Gastrocnemius medialis (tissue), 4 donors: ENCODE data around the gene GNB2. TPM values are rescaled to one million over a fixed set of nuclear protein-coding genes. Genes with fewer than 3 reads are reported as not detected.
"Not testable (repeated sequence)": the region's sequence is repeated elsewhere in the genome, so short reads cannot be mapped to it uniquely, and the experiment has no call there.

ENCODE experiments used
- ATAC-seq, 2 donors: fragments of 150-250 bp; one replicate each; pipeline ENCODE4 v1.9.1; 2016
- DNase-seq, 2 donors: peaks; one replicate each; pipeline ENCODE4 v3.0.0-alpha.2; 2019
- H3K27ac ChIP-seq, 4 donors: fragments of 200-600 bp; sonication (generic); 1 replicate in 1 of 4; 2 replicates in 3 of 4; pipeline ENCODE4 v1.5.1; 2016 to 2018; ENCODE audit warnings: mild to moderate bottlenecking in 2 of 4, moderate library complexity in 1 of 4
- H3K27me3 ChIP-seq, 3 donors: fragments of 200-600 bp; sonication (generic) in 2 of 3; 1 replicate in 1 of 3; 2 replicates in 2 of 3; pipeline versions ENCODE4 v1.5.1 to v1.6.0; 2016 to 2019; ENCODE audit warnings: mild to moderate bottlenecking in 1 of 3, moderate library complexity in 1 of 3
- H3K36me3 ChIP-seq, 2 donors: fragments of 200-600 bp; sonication (generic) in 1 of 2; one replicate each; pipeline ENCODE4 v1.5.1; 2017 to 2018
- H3K4me1 ChIP-seq, 2 donors: fragments of 200-600 bp; sonication (generic) in 1 of 2; one replicate each; pipeline ENCODE4 v1.5.1; 2016 to 2017; ENCODE audit warnings: mild to moderate bottlenecking in 2 of 2
- H3K4me3 ChIP-seq, 4 donors: fragments of 200-600 bp; sonication (generic) in 3 of 4; 1 replicate in 1 of 4; 2 replicates in 3 of 4; pipeline ENCODE4 v1.5.1; 2016 to 2019; ENCODE audit warnings: mild to moderate bottlenecking in 2 of 4
- H3K9me3 ChIP-seq, 3 donors: fragments of 200-600 bp; sonication (generic) in 2 of 3; 1 replicate in 1 of 3; 2 replicates in 2 of 3; pipeline ENCODE4 v1.5.1; 2016 to 2019
- POLR2A ChIP-seq, 2 donors: fragments of 450-650 bp; IDR thresholded peaks; one replicate each; pipeline ENCODE4 v1.6.1; 2017; ENCODE audit warnings: antibody characterized with exemption in 2 of 2, mild to moderate bottlenecking in 2 of 2, moderate library complexity in 2 of 2
- in situ Hi-C, 4 donors: fragments of 200-750 bp; cut with MboI; loops; one replicate each; pipeline versions ENCODE4 v1.15.0 to v1.8.0; 2017; ENCODE audit warnings: low sequenced_read_pairs in 4 of 4
- intact Hi-C: fragments of 100-400 bp; cut with DNase I; formaldehyde crosslinking; loops from one replicate; pipeline ENCODE4 v1.15.1; 2023; ENCODE audit warnings: low total_unique reads
- total RNA-seq, 4 donors: library from RNA; depleted of rRNA; stranded (reverse); fragments of >200 nt; gene quantifications; one replicate each; pipeline versions ENCODE4 v1.1.0 to v1.2.3, GENCODE V29; 2016
- TF ChIP-seq, protein P1 (sequence below), 5 experiments: fragments of 450-650 bp in 3 of 5; fragments of 200-600 bp in 2 of 5; sonication (generic) in 2 of 5; IDR thresholded peaks in 4 of 5; conservative IDR thresholded peaks in 1 of 5; 1 replicate in 4 of 5; 2 replicates in 1 of 5; pipeline ENCODE4 v1.5.1; 2016 to 2019; ENCODE audit warnings: antibody characterized with exemption in 5 of 5, mild to moderate bottlenecking in 3 of 5, moderate library complexity in 3 of 5

GNB2 gene
- total RNA-seq, 4 donors from 2014 or later = 108 to 163 (median 129) TPM

- in situ Hi-C loops (loop anchor here in 2 of 4 donors (10.0 kb wide), 2 partner anchors 109 to 219 kb away; partner anchors contain the start of genes TSC22D4 (in 2 of the 2), FBXO24 (in 1 of the 2) and LRCH4 (in 1 of the 2)), intact Hi-C loops (loop anchor here (2.0 to 5.0 kb wide), 4 partner anchors 13 to 81 kb away; partner anchors contain the start of genes MOSPD3 and POP7)
- ATAC-seq = peak; percentile 40
- TF ChIP-seq POLR2A (IDR thresholded peaks at IDR 0.05) = no peak
- TF ChIP-seq, protein P1, sequence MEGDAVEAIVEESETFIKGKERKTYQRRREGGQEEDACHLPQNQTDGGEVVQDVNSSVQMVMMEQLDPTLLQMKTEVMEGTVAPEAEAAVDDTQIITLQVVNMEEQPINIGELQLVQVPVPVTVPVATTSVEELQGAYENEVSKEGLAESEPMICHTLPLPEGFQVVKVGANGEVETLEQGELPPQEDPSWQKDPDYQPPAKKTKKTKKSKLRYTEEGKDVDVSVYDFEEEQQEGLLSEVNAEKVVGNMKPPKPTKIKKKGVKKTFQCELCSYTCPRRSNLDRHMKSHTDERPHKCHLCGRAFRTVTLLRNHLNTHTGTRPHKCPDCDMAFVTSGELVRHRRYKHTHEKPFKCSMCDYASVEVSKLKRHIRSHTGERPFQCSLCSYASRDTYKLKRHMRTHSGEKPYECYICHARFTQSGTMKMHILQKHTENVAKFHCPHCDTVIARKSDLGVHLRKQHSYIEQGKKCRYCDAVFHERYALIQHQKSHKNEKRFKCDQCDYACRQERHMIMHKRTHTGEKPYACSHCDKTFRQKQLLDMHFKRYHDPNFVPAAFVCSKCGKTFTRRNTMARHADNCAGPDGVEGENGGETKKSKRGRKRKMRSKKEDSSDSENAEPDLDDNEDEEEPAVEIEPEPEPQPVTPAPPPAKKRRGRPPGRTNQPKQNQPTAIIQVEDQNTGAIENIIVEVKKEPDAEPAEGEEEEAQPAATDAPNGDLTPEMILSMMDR (IDR thresholded peaks at IDR 0.05 in 4 of 5, conservative IDR thresholded peaks at IDR 0.05 in 1 of 5) = no peak
- DNase-seq = no peak
- H3K4me3 ChIP-seq = peak overlapping the region; percentile 65 to 94 (median 83)
- H3K27me3 ChIP-seq = no peaks in the 10 kb centered on the region
- peaks cover 44 to 48% of the 10 kb centered on the region in 2 donors for H3K4me1 ChIP-seq
- H3K36me3 ChIP-seq = peaks cover 0 to 1% of the 10 kb centered on the region in 2 donors
- no peaks in the 10 kb centered on the region for H3K9me3 ChIP-seq
- H3K27ac ChIP-seq = peak overlapping the region; percentile 77 to 86 (median 80)
Measured at GRCh38 chr7:100693312-100694097, 20.0 kb downstream of the GNB2 start.

GRCh38 chr7:100694098-100694745, 20.7 kb downstream of the GNB2 start, which contains the start of gene GIGYF1:
GIGYF1 (minus strand) TSS chr7:100694250; CDS start chr7:100688238, 6,012 bp downstream.
- Histone ChIP-seq H3K4me1 (peaks cover 44% of the 10 kb centered on the region in 2 donors), H3K27me3 (no peaks in the 10 kb centered on the region), H3K9me3 (no peaks in the 10 kb centered on the region), H3K36me3 (no peaks in the 10 kb centered on the region), H3K4me3 (peak within 1 kb of the TSS; percentile 69 to 94 (median 83)), H3K27ac (peak within 1 kb of the TSS; percentile 77 to 86 (median 82))
- peak; percentile 56 to 58 for DNase-seq
- peak; percentile 76 to 78 for ATAC-seq
- TF ChIP-seq, protein P1 (IDR thresholded peaks at IDR 0.05 in 4 of 5, conservative IDR thresholded peaks at IDR 0.05 in 1 of 5) = no peak
- TF ChIP-seq POLR2A (IDR thresholded peaks at IDR 0.05) = no peak
- in situ Hi-C loops (loop anchor here in 2 of 4 donors (10.0 kb wide), 2 partner anchors 109 to 219 kb away; partner anchors contain the start of genes TSC22D4 (in 2 of the 2), FBXO24 (in 1 of the 2) and LRCH4 (in 1 of the 2)), intact Hi-C loops (loop anchor here (5.0 kb wide), 2 partner anchors 62 to 82 kb away; partner anchors contain the start of gene MOSPD3)

GRCh38 chr7:100696123-100696521, 22.6 kb downstream of the GNB2 start:
- in situ Hi-C loops = loop anchor here in 2 of 4 donors (10.0 kb wide), 2 partner anchors 111 to 221 kb away; partner anchors contain the start of genes TSC22D4 (in 2 of the 2), FBXO24 (in 1 of the 2) and LRCH4 (in 1 of the 2)
- H3K27ac ChIP-seq = no peak overlapping the region
- H3K9me3 ChIP-seq = no peaks in the 10 kb centered on the region
- peaks cover 25% of the 10 kb centered on the region in 2 donors for H3K4me1 ChIP-seq
- TF ChIP-seq, protein P1 (IDR thresholded peaks at IDR 0.05 in 4 of 5, conservative IDR thresholded peaks at IDR 0.05 in 1 of 5) = no peak
- no peak for DNase-seq
- intact Hi-C loops = no loop called here
- H3K27me3 ChIP-seq = no peaks in the 10 kb centered on the region
- no peak for ATAC-seq
- no peaks in the 10 kb centered on the region for H3K36me3 ChIP-seq
- no peak overlapping the region for H3K4me3 ChIP-seq

DNA sequence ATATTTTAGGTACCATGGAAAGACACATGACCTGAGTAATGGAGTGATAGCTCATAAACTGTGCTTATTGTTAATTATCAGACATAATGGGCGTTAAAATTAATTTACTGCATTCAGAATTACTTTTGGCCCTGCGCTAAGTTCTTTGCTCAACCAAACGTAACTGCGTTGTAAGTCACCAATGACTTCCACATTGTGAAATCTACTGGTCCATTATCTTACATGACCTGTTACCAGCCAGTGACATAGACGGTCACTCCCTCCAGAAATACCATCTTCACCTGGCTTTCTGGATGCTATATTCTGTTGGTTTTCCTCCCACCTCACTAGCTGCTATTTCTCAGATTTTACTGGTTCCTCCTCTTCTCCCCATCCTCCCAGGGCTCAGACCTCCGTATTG, 25.5 kb downstream of the GNB2 start:
- Histone ChIP-seq H3K27ac (no peak overlapping the region), H3K9me3 (no peaks in the 10 kb centered on the region), H3K36me3 (no peaks in the 10 kb centered on the region), H3K4me1 (peaks cover 3 to 6% of the 10 kb centered on the region in 2 donors), H3K4me3 (no peak overlapping the region), H3K27me3 (no peaks in the 10 kb centered on the region)
- in situ Hi-C loops (loop anchor here in 2 of 4 donors (10.0 kb wide), 2 partner anchors 114 to 224 kb away; partner anchors contain the start of genes TSC22D4 (in 2 of the 2), FBXO24 (in 1 of the 2) and LRCH4 (in 1 of the 2)), intact Hi-C loops (no loop called here)
- DNase-seq = no peak
- TF ChIP-seq, protein P1 (IDR thresholded peaks at IDR 0.05 in 4 of 5, conservative IDR thresholded peaks at IDR 0.05 in 1 of 5) = no peak
- no peak for TF ChIP-seq POLR2A (IDR thresholded peaks at IDR 0.05)
- no peak for ATAC-seq

DNA sequence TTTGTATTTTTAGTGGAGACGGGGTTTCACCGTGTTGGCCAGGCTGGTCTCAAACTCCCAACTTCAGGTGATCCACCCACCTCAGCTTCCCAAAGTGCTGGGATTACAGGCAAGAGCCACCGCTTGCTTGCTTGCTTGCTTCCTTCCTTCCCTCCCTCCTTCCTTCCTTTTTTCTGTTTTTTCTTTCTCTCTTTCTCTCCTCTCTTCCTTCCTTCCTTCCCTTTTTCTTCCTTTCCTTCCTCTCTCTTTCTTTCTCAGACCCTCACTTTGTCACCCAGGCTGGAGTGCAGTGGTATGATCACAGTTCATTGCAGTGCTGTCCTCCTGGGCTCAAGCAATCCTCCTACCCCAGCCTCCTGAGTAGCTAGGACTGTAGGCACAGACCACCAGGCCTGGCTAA, 27.5 kb downstream of the GNB2 start:
- not testable (repeated sequence) for H3K36me3 ChIP-seq, H3K9me3 ChIP-seq, DNase-seq, H3K27ac ChIP-seq, H3K27me3 ChIP-seq, H3K4me3 ChIP-seq, ATAC-seq, H3K4me1 ChIP-seq
- in situ Hi-C loops (loop anchor here (10.0 to 25.0 kb wide), 4 partner anchors 154 to 239 kb away; partner anchors contain the start of genes SLC12A9 (in 3 of the 4), TRIP6 (in 2 of the 4) and SPACDR (in 1 of the 4)), intact Hi-C loops (loop anchor here (10.0 kb wide), 1 partner anchor 226 kb away; the partner anchor contains the start of gene TSC22D4)
